HL-60 (cell line): ENCODE results near the gene SRRM3.

Experiments used
- DNase-seq, 2 experiments: peaks; one replicate each; pipeline ENCODE4 v3.0.0-alpha.2; 2010 to 2020; ENCODE audit warnings: low read depth in 1 of 2, low spot score in 1 of 2
- H3K27ac ChIP-seq: fragments of 250-450 bp; sonication (Bioruptor Pico); replicated peaks from 2 replicates; pipeline ENCODE4 v1.5.1; 2020; ENCODE audit warnings: mild to moderate bottlenecking, moderate library complexity
- H3K27me3 ChIP-seq: fragments of 250-450 bp; sonication (Bioruptor Pico); 2 replicates; pipeline ENCODE4 v1.5.1; 2021; ENCODE audit warnings: mild to moderate bottlenecking, moderate library complexity; ENCODE audit not compliant: insufficient read depth, poor library complexity, severe bottlenecking
- H3K4me3 ChIP-seq: replicated peaks from 2 replicates; pipeline ENCODE4 v1.5.1; 2011; ENCODE audit warnings: mild to moderate bottlenecking, control low read depth, low read length; ENCODE audit not compliant: insufficient read depth
- CTCF ChIP-seq: IDR thresholded peaks from one replicate; pipeline ENCODE4 v1.5.1; 2011; ENCODE audit warnings: low read length, control low read depth, inconsistent platforms; ENCODE audit not compliant: insufficient read depth
- GABPA ChIP-seq: IDR thresholded peaks from 2 replicates; pipeline ENCODE4 v1.6.1; 2012; ENCODE audit warnings: low read depth
- POLR2AphosphoS5 ChIP-seq: IDR thresholded peaks from 2 replicates; pipeline ENCODE4 v1.6.1; 2012; ENCODE audit warnings: low read depth
- REST ChIP-seq: IDR thresholded peaks from 2 replicates; pipeline ENCODE4 v1.6.1; 2012; ENCODE audit warnings: low read depth; ENCODE audit not compliant: insufficient replicate concordance
- SPI1 ChIP-seq: IDR thresholded peaks from 2 replicates; pipeline ENCODE4 v1.6.1; 2012; ENCODE audit warnings: low read depth, mild to moderate bottlenecking, borderline replicate concordance

SRRM3 gene

GRCh38 chr7:76294344-76295024 lies 92.8 kb downstream of the SRRM3 start:
- H3K4me3 ChIP-seq: no peak overlapping the region
- peak in 1 of 2 experiments; percentile 61 for DNase-seq
- TF ChIP-seq SPI1: no peak
- H3K27ac ChIP-seq: no peak overlapping the region
- no peaks in the 10 kb centered on the region for H3K27me3 ChIP-seq

GRCh38 chr7:76296743-76297740 lies 95.3 kb downstream of the SRRM3 start:
- Histone ChIP-seq H3K4me3 (no peak overlapping the region), H3K27me3 (peaks cover 5% of the 10 kb centered on the region), H3K27ac (no peak overlapping the region)
- no peak for TF ChIP-seq CTCF
- TF ChIP-seq POLR2AphosphoS5: no peak
- no peak for TF ChIP-seq SPI1
- TF ChIP-seq GABPA: no peak
- TF ChIP-seq REST: no peak
- no peak for DNase-seq

- H3K27ac ChIP-seq: no peak overlapping the region
- H3K4me3 ChIP-seq: no peak overlapping the region
- peaks cover 14% of the 10 kb centered on the region for H3K27me3 ChIP-seq
- no peak for DNase-seq
- TF ChIP-seq POLR2AphosphoS5: no peak
- TF ChIP-seq REST: no peak
- TF ChIP-seq GABPA: no peak
- TF ChIP-seq CTCF: no peak
- no peak for TF ChIP-seq SPI1
Measured at GRCh38 chr7:76300166-76300731, 98.6 kb downstream of the SRRM3 start.

GRCh38 chr7:76301000-76301399 lies 99.3 kb downstream of the SRRM3 start:
- no peak for TF ChIP-seq SPI1
- no peak for TF ChIP-seq GABPA
- no peak for TF ChIP-seq CTCF
- TF ChIP-seq REST: no peak
- no peak for TF ChIP-seq POLR2AphosphoS5
- Histone ChIP-seq H3K27ac (no peak overlapping the region), H3K27me3 (peaks cover 14% of the 10 kb centered on the region), H3K4me3 (no peak overlapping the region)
- DNase-seq: no peak
